NCI-H82 treated with DMSO at 0.1 percent for 48 hours (cell line): Measurements from ENCODE around the gene HOXB5.

Source experiments
- DNase-seq: peaks from one replicate; lab custom pipeline; 2025; ENCODE audit not compliant: unreplicated experiment; lab: John Stamatoyannopoulos, UW

The HOXB5 gene

GRCh38 chr17:48605409-48605919 is 11.9 kb upstream of the HOXB5 start:
- no peak for DNase-seq

- no peak for DNase-seq
Measured at GRCh38 chr17:48604770-48605329, 11.3 kb upstream of the HOXB5 start, which contains the start of gene HOXB6. Gene HOXB6 (minus strand): TSS chr17:48604986. CDS start chr17:48598150, 6,836 bp downstream.

- DNase-seq: no peak
Measured at GRCh38 chr17:48603959-48604769, 10.6 kb upstream of the HOXB5 start.

- DNase-seq: no peak
Measured at GRCh38 chr17:48601539-48602425, 8.2 kb upstream of the HOXB5 start.

- no peak for DNase-seq
Measured at GRCh38 chr17:48601207-48601538, 7.6 kb upstream of the HOXB5 start.

GRCh38 chr17:48600244-48601098 is 6.9 kb upstream of the HOXB5 start:
- no peak for DNase-seq

- DNase-seq: no peak
Measured at GRCh38 chr17:48599354-48599753, 5.8 kb upstream of the HOXB5 start.

GRCh38 chr17:48598736-48599135 is 5.2 kb upstream of the HOXB5 start:
- no peak for DNase-seq

GRCh38 chr17:48597778-48598631 is 4.4 kb upstream of the HOXB5 start:
- DNase-seq: no peak

- no peak for DNase-seq
Measured at GRCh38 chr17:48597528-48597777, 3.9 kb upstream of the HOXB5 start.

GRCh38 chr17:48596735-48597527 is 3.4 kb upstream of the HOXB5 start:
- DNase-seq: no peak

- no peak for DNase-seq
Measured at GRCh38 chr17:48596000-48596734, 2.6 kb upstream of the HOXB5 start.

GRCh38 chr17:48595278-48595999 is 1.9 kb upstream of the HOXB5 start:
- no peak for DNase-seq

- DNase-seq: no peak
Measured at GRCh38 chr17:48594538-48595277, 1.1 kb upstream of the HOXB5 start.

GRCh38 chr17:48593840-48594537 is 410 bp upstream of the HOXB5 start:
- no peak for DNase-seq

GRCh38 chr17:48592577-48592976 is 1.0 kb downstream of the HOXB5 start:
- DNase-seq: no peak
